ENCODE data around the gene CAPG. TPM values are rescaled to one million over a fixed set of nuclear protein-coding genes. Genes with fewer than 3 reads are reported as not detected.
A peak's percentile ranks its signal among the peaks of the same experiment; 100 is the strongest.
"Not testable (repeated sequence)": the region's sequence is repeated elsewhere in the genome, so short reads cannot be mapped to it uniquely, and the experiment has no call there.

CAPG gene
- total RNA-seq, 1 donor from 2014 or later: 179 TPM

GRCh38 chr2:85440729-85441128 lies 30.6 kb upstream of the CAPG start:
- DNase-seq (ENCODE audit: low spot score in 2 of 2): no peak
- TF ChIP-seq CTCF (IDR thresholded peaks at IDR 0.05): no peak
- H3K4me3 ChIP-seq: no peak overlapping the region
- no peak overlapping the region for H3K27ac ChIP-seq
- no peaks in the 10 kb centered on the region for H3K36me3 ChIP-seq
- no peaks in the 10 kb centered on the region for H3K27me3 ChIP-seq
- intact Hi-C loops (cut with DNase I): no loop called here
- H3K9me3 ChIP-seq: no peaks in the 10 kb centered on the region
- H3K4me1 ChIP-seq: peaks cover 0 to 21% of the 10 kb centered on the region in 2 donors

- Histone ChIP-seq H3K27me3 (no peaks in the 10 kb centered on the region), H3K36me3 (no peaks in the 10 kb centered on the region), H3K4me1 (peaks cover 0 to 16% of the 10 kb centered on the region in 2 donors), H3K27ac (no peak overlapping the region), H3K9me3 (no peaks in the 10 kb centered on the region), H3K4me3 (no peak overlapping the region)
- no peak for DNase-seq (ENCODE audit: low spot score in 2 of 2)
- intact Hi-C loops (cut with DNase I): no loop called here
- no peak for TF ChIP-seq CTCF (IDR thresholded peaks at IDR 0.05)
Observed at GRCh38 chr2:85439986-85440385, 29.8 kb upstream of the CAPG start.

DNA sequence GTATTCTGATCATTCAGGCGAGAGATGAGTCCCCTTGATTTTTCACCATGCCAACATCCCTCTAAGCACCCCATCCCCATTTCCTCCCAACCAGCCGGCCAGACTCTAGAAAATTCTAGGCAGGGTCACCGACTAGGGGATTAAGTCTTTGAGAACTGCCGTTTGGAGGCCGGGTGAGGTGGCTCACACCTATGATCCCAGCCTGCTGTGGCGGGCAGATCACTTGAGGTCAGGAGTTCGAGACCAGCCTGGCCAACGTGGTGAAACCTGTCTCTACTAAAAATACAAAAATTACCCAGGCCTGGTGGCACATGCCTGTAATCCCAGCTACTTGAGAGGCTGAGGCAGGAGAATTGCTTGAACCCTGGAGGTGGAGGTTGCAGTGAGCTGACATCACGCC lies 29.4 kb upstream of the CAPG start:
- H3K27me3 ChIP-seq; H3K4me3 ChIP-seq; H3K36me3 ChIP-seq; H3K9me3 ChIP-seq; intact Hi-C loops (cut with DNase I); DNase-seq (ENCODE audit: low spot score in 2 of 2): not testable (repeated sequence)
- Histone ChIP-seq H3K4me1 (peaks cover 0 to 16% of the 10 kb centered on the region in 2 donors), H3K27ac (peak overlapping the region in 1 of 2 donors; percentile 24)

GRCh38 chr2:85439025-85439472 lies 28.9 kb upstream of the CAPG start:
- peak overlapping the region; percentile 89 to 90 for H3K27ac ChIP-seq
- H3K4me3 ChIP-seq: no peak overlapping the region
- no peak for TF ChIP-seq CTCF (IDR thresholded peaks at IDR 0.05)
- H3K9me3 ChIP-seq: no peaks in the 10 kb centered on the region
- no peaks in the 10 kb centered on the region for H3K27me3 ChIP-seq
- no peak for DNase-seq (ENCODE audit: low spot score in 2 of 2)
- intact Hi-C loops (cut with DNase I): no loop called here
- H3K4me1 ChIP-seq: peaks cover 0 to 18% of the 10 kb centered on the region in 2 donors
- H3K36me3 ChIP-seq: no peaks in the 10 kb centered on the region

- no peaks in the 10 kb centered on the region for H3K36me3 ChIP-seq
- no peak for TF ChIP-seq CTCF (IDR thresholded peaks at IDR 0.05)
- no peak for DNase-seq (ENCODE audit: low spot score in 2 of 2)
- intact Hi-C loops (cut with DNase I): no loop called here
- H3K4me3 ChIP-seq: peak overlapping the region; percentile 53 to 63
- H3K27me3 ChIP-seq: no peaks in the 10 kb centered on the region
- no peaks in the 10 kb centered on the region for H3K9me3 ChIP-seq
- peak overlapping the region; percentile 89 to 90 for H3K27ac ChIP-seq
- H3K4me1 ChIP-seq: peaks cover 0 to 23% of the 10 kb centered on the region in 2 donors
Observed at GRCh38 chr2:85438201-85439024, 28.2 kb upstream of the CAPG start.

- H3K27me3 ChIP-seq: no peaks in the 10 kb centered on the region
Observed at GRCh38 chr2:85437488-85438200, 27.5 kb upstream of the CAPG start.

More at GRCh38 chr2:85437488-85438200, 27.5 kb upstream of the CAPG start:
- intact Hi-C loops (cut with DNase I): loop anchor here (1.0 kb wide), 1 partner anchor 101 kb away; no protein-coding TSS in a partner anchor
- Histone ChIP-seq H3K9me3 (no peaks in the 10 kb centered on the region), H3K4me1 (peaks cover 0 to 23% of the 10 kb centered on the region in 2 donors), H3K27ac (peak overlapping the region; percentile 89 to 90), H3K36me3 (no peaks in the 10 kb centered on the region), H3K4me3 (peak overlapping the region; percentile 53 to 63)
- TF ChIP-seq CTCF (IDR thresholded peaks at IDR 0.05): no peak
- DNase-seq (ENCODE audit: low spot score in 2 of 2): peak; percentile 58 to 91
